Measurements from ENCODE around the gene PSMD13.

PSMD13 gene

GRCh38 chr11:299951-300735 is 63.4 kb downstream of the PSMD13 start:
- TF ChIP-seq CTCF (IDR thresholded peaks at IDR 0.05; ENCODE audit: low read depth, low read length): 0 out of 2 replicates have a peak, but pooled peaks have one; percentile 4
- no peak for TF ChIP-seq EZH2phosphoT487 (IDR thresholded peaks at IDR 0.05; ENCODE audit: low read depth)
- H3K4me2 ChIP-seq (ENCODE audit: low read length): no peak overlapping the region
- H3K27ac ChIP-seq (ENCODE audit: low read length): no peak overlapping the region
- no peak overlapping the region for H2AFZ ChIP-seq (ENCODE audit: low read depth, low read length)
- peaks cover 19% of the 10 kb centered on the region for H3K4me1 ChIP-seq (ENCODE audit: low read length)
- H3K36me3 ChIP-seq (replicated peaks; ENCODE audit: low read depth, low read length): no peaks in the 10 kb centered on the region
- H4K20me1 ChIP-seq (ENCODE audit: insufficient read depth, low read length): no peaks in the 10 kb centered on the region
- H3K4me3 ChIP-seq (ENCODE audit: low read length): no peak overlapping the region
- no peaks in the 10 kb centered on the region for H3K79me2 ChIP-seq (ENCODE audit: low read length)
- H3K27me3 ChIP-seq (ENCODE audit: low read depth, low read length): peaks cover 5% of the 10 kb centered on the region; the same call in 1 of the 2 replicates
- no peak overlapping the region for H3K9ac ChIP-seq (ENCODE audit: low read length)
- no peaks in the 10 kb centered on the region for H3K9me3 ChIP-seq (ENCODE audit: insufficient read depth, low read length)

All from OCI-LY3 (cell line).